Mesenchymal stem cell (in vitro differentiated cells and primary cell): ENCODE data around the gene CXCR1.
"Not testable (repeated sequence)": the region's sequence is repeated elsewhere in the genome, so short reads cannot be mapped to it uniquely, and the experiment has no call there.

Experiments used
- DNase-seq: peaks from one replicate; pipeline ENCODE4 v3.0.0-alpha.2; 2013
- H2AFZ ChIP-seq: one replicate; pipeline ENCODE4 v1.6.1; 2013; ENCODE audit warnings: low read depth, mild to moderate bottlenecking, control low read depth, inconsistent platforms, low read length, moderate library complexity
- H2AK5ac ChIP-seq: 2 replicates; pipeline ENCODE4 v1.6.1; 2013; ENCODE audit warnings: low read length, moderate library complexity, mild to moderate bottlenecking, inconsistent platforms; ENCODE audit not compliant: severe bottlenecking
- H2BK120ac ChIP-seq: one replicate; pipeline ENCODE4 v1.6.1; 2013; ENCODE audit warnings: low read depth, mild to moderate bottlenecking, inconsistent platforms, low read length, moderate library complexity
- H2BK12ac ChIP-seq, 2 experiments: one replicate each; pipeline ENCODE4 v1.6.1; 2013; ENCODE audit warnings: inconsistent platforms in 2 of 2, low read length in 2 of 2, mild to moderate bottlenecking in 2 of 2, moderate library complexity in 2 of 2, control low read depth in 1 of 2
- H2BK15ac ChIP-seq: one replicate; pipeline ENCODE4 v1.6.1; 2013; ENCODE audit warnings: mild to moderate bottlenecking, low read depth, inconsistent platforms; ENCODE audit not compliant: poor library complexity, severe bottlenecking
- H2BK5ac ChIP-seq: 2 replicates; pipeline ENCODE4 v1.6.1; 2013; ENCODE audit warnings: low read depth, mild to moderate bottlenecking, low read length, control low read depth, inconsistent platforms; ENCODE audit not compliant: poor library complexity, severe bottlenecking
- H3K14ac ChIP-seq, 2 experiments: one replicate each; pipeline ENCODE4 v1.6.1; 2013; ENCODE audit warnings: inconsistent platforms in 2 of 2, low read length in 2 of 2, control low read depth in 1 of 2, mild to moderate bottlenecking in 1 of 2, moderate library complexity in 1 of 2
- H3K18ac ChIP-seq, 2 experiments: one replicate each; pipeline ENCODE4 v1.6.1; 2013; ENCODE audit warnings: inconsistent platforms in 2 of 2, low read length in 2 of 2, control low read depth in 1 of 2, low read depth in 1 of 2, mild to moderate bottlenecking in 1 of 2
- H3K23ac ChIP-seq, 2 experiments: one replicate each; pipeline ENCODE4 v1.6.1; 2013; ENCODE audit warnings: inconsistent platforms in 2 of 2, low read length in 2 of 2, mild to moderate bottlenecking in 2 of 2, moderate library complexity in 2 of 2, control low read depth in 1 of 2
- H3K27ac ChIP-seq: 2 replicates; pipeline ENCODE4 v1.5.1; 2013; ENCODE audit warnings: mild to moderate bottlenecking, moderate library complexity, low read length, control low read depth, inconsistent platforms; ENCODE audit not compliant: poor library complexity, severe bottlenecking
- H3K27me3 ChIP-seq, 2 experiments: 2 replicates each; pipeline versions ENCODE4 v1.6.1 to v1.7.0; 2013; ENCODE audit warnings: low read length in 2 of 2, mild to moderate bottlenecking in 2 of 2, moderate library complexity in 2 of 2, control low read depth in 1 of 2, inconsistent platforms in 1 of 2; ENCODE audit not compliant: control insufficient read depth in 1 of 2, insufficient read depth in 1 of 2
- H3K36me3 ChIP-seq, 2 experiments: 2 replicates each; pipeline versions ENCODE4 v1.6.1 to v1.7.0; 2013; ENCODE audit warnings: low read length in 2 of 2, control low read depth in 1 of 2, inconsistent platforms in 1 of 2, low read depth in 1 of 2, mild to moderate bottlenecking in 1 of 2; ENCODE audit not compliant: insufficient read depth in 2 of 2, control insufficient read depth in 1 of 2
- H3K4ac ChIP-seq, 2 experiments: one replicate each; pipeline ENCODE4 v1.6.1; 2013; ENCODE audit warnings: inconsistent platforms in 2 of 2, low read length in 2 of 2, mild to moderate bottlenecking in 2 of 2, moderate library complexity in 2 of 2, control low read depth in 1 of 2, low read depth in 1 of 2
- H3K4me1 ChIP-seq: 2 replicates; pipeline ENCODE4 v1.6.1; 2013; ENCODE audit warnings: low read depth, low read length, control low read depth; ENCODE audit not compliant: control insufficient read depth, insufficient read depth
- H3K4me2 ChIP-seq: 2 replicates; pipeline ENCODE4 v1.6.1; 2013; ENCODE audit warnings: low read length, mild to moderate bottlenecking, inconsistent platforms; ENCODE audit not compliant: poor library complexity, severe bottlenecking
- H3K4me3 ChIP-seq, 2 experiments: 2 replicates each; pipeline versions ENCODE4 v1.5.1 to v1.7.0; 2013; ENCODE audit warnings: low read length in 2 of 2, mild to moderate bottlenecking in 2 of 2, control low read depth in 1 of 2, low read depth in 1 of 2; ENCODE audit not compliant: insufficient read depth in 1 of 2
- H3K79me1 ChIP-seq: replicated peaks from 2 replicates; pipeline ENCODE4 v1.6.1; 2013; ENCODE audit warnings: mild to moderate bottlenecking, control low read depth, low read length, inconsistent platforms; ENCODE audit not compliant: poor library complexity, severe bottlenecking
- H3K9ac ChIP-seq: 2 replicates; pipeline ENCODE4 v1.7.0; 2013; ENCODE audit warnings: mild to moderate bottlenecking, low read length, moderate library complexity
- H3K9me3 ChIP-seq: 2 replicates; pipeline ENCODE4 v1.7.0; 2013; ENCODE audit warnings: mild to moderate bottlenecking, low read length; ENCODE audit not compliant: control insufficient read depth
- H4K8ac ChIP-seq: one replicate; pipeline ENCODE4 v1.6.1; 2013; ENCODE audit warnings: inconsistent platforms, mild to moderate bottlenecking, low read length, moderate library complexity
- H4K91ac ChIP-seq: one replicate; pipeline ENCODE4 v1.6.1; 2013; ENCODE audit warnings: mild to moderate bottlenecking, low read length, inconsistent platforms
- WGBS: methylation state at CpG from one replicate; pipeline ENCODE4 v1.1.7; 2013; ENCODE audit warnings: mixed read lengths; 5-methylcytosine and 5-hydroxymethylcytosine counted together

CXCR1 gene

DNA sequence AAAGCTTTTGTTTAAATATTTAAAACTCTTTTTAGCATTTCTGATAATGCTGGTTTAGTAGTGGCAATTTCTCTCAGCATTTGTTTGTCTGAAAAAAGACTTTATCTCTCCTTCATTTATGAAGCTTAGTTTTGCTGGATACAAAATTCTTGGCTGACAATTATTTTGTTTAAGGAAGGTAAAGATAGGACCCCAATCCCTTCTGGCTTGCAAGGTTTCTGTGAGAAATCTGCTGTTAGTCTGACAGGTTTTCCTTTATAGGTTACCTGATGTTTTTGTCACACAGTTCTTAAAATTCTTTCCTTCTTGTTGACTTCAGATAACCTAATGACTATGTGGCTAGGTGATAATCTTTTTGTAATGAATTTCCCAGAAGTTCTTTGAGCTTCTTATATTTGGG is 44.5 kb downstream of the CXCR1 start:
- H2BK12ac ChIP-seq, H3K4ac ChIP-seq, H4K91ac ChIP-seq, H3K14ac ChIP-seq, H2AK5ac ChIP-seq, H3K18ac ChIP-seq, H3K4me2 ChIP-seq, H3K36me3 ChIP-seq, H3K4me1 ChIP-seq, H2BK120ac ChIP-seq, H3K23ac ChIP-seq, H3K9ac ChIP-seq, H2BK15ac ChIP-seq, H2BK5ac ChIP-seq, H3K79me1 ChIP-seq, H2AFZ ChIP-seq, H3K4me3 ChIP-seq, H3K27ac ChIP-seq, DNase-seq, H4K8ac ChIP-seq: not testable (repeated sequence)
- H3K27me3 ChIP-seq: peaks cover 25 to 30% of the 10 kb centered on the region in 2 experiments
- H3K9me3 ChIP-seq: peaks cover 17% of the 10 kb centered on the region

DNA sequence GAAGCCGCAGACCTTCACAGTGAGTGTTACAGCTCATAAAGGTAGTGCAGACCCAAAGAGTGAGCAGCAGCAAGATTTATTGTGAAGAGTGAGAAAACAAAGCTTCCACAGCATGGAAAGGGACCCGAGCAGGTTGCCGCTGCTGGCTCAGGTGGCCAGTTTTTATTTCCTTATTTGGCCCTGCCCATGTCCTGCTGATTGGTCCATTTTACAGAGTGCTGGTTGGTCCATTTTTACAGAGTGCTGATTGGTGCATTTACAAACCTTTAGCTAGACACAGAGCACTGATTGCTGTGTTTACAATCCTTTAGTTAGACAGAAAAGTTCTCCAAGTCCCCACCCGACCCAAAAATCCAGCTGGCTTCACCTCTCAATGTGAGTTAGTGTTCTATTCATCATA is 45.0 kb downstream of the CXCR1 start:
- 93% methylated on average over 3 of the region's 4 CpGs for WGBS
- not testable (repeated sequence) for H4K91ac ChIP-seq, H2AK5ac ChIP-seq, DNase-seq, H3K4me1 ChIP-seq, H4K8ac ChIP-seq, H3K23ac ChIP-seq, H3K4ac ChIP-seq, H3K36me3 ChIP-seq, H3K14ac ChIP-seq, H3K27ac ChIP-seq, H3K9ac ChIP-seq, H2AFZ ChIP-seq, H3K18ac ChIP-seq, H2BK12ac ChIP-seq, H3K79me1 ChIP-seq, H2BK15ac ChIP-seq, H3K4me2 ChIP-seq, H2BK5ac ChIP-seq, H2BK120ac ChIP-seq, H3K4me3 ChIP-seq
- Histone ChIP-seq H3K9me3 (peaks cover 21% of the 10 kb centered on the region), H3K27me3 (peaks cover 23 to 29% of the 10 kb centered on the region in 2 experiments)
